A673 (cell line): ENCODE measurements around the gene GUCD1. TPM values are rescaled to one million over a fixed set of nuclear protein-coding genes. Genes with fewer than 3 reads are reported as not detected.

Experiments
- BruUV-seq: library from RNA; stranded (reverse); fragments of 400-500 nt; replicated peaks from 2 replicates; lab custom pipeline; 2021; lab: Mats Ljungman, UMichigan
- CTCF ChIA-PET: fragments of 300-600 bp; sonication (Branson Sonifier 250); formaldehyde crosslinking; loops from one replicate; lab custom pipeline; 2022; ENCODE audit warnings: antibody characterized with exemption; lab: Charles Lee
- POLR2A ChIA-PET: fragments of 300-600 bp; sonication (Branson Sonifier 250); formaldehyde crosslinking; loops from one replicate; lab custom pipeline; 2022; ENCODE audit warnings: antibody characterized with exemption; ENCODE audit not compliant: low non-redundant PET; lab: Charles Lee
- DNase-seq: peaks from one replicate; pipeline ENCODE4 v3.0.0-alpha.2; 2015; ENCODE audit warnings: low spot score
- H3K27ac ChIP-seq: fragments of 200-600 bp; sonication (generic); 2 replicates; pipeline ENCODE4 v1.5.1; 2016; ENCODE audit warnings: mixed run types, low read depth, mild to moderate bottlenecking, mixed read lengths, antibody characterized with exemption, low read length; ENCODE audit not compliant: poor library complexity, severe bottlenecking
- H3K27me3 ChIP-seq: fragments of 200-600 bp; sonication (generic); replicated peaks from 2 replicates; pipeline ENCODE4 v1.6.1; 2017; ENCODE audit warnings: mixed run types, low read depth, mild to moderate bottlenecking, mixed read lengths, antibody characterized with exemption, low read length; ENCODE audit not compliant: insufficient read depth, poor library complexity
- H3K36me3 ChIP-seq: fragments of 200-600 bp; sonication (generic); 2 replicates; pipeline ENCODE4 v1.6.1; 2016; ENCODE audit warnings: mixed run types, mild to moderate bottlenecking, mixed read lengths, antibody characterized with exemption, low read length; ENCODE audit not compliant: insufficient read depth, poor library complexity, severe bottlenecking
- H3K4me1 ChIP-seq: fragments of 200-600 bp; sonication (generic); 2 replicates; pipeline ENCODE4 v1.6.1; 2017; ENCODE audit warnings: mixed run types, mild to moderate bottlenecking, mixed read lengths, antibody characterized with exemption, low read length; ENCODE audit not compliant: insufficient read depth, poor library complexity, severe bottlenecking
- H3K4me3 ChIP-seq: fragments of 200-600 bp; sonication (generic); 2 replicates; pipeline ENCODE4 v1.5.1; 2016; ENCODE audit warnings: low read depth, mixed run types, mild to moderate bottlenecking, mixed read lengths, low read length; ENCODE audit not compliant: poor library complexity, severe bottlenecking
- H3K9me3 ChIP-seq: fragments of 200-600 bp; sonication (generic); 2 replicates; pipeline ENCODE4 v1.6.1; 2016; ENCODE audit warnings: mixed run types, low read depth, mild to moderate bottlenecking, mixed read lengths, antibody characterized with exemption, low read length; ENCODE audit not compliant: poor library complexity, severe bottlenecking
- CTCF ChIP-seq: fragments of 300-800, 200-600 bp; sonication (generic); conservative IDR thresholded peaks from 2 replicates; pipeline ENCODE4 v1.5.1; 2017; ENCODE audit warnings: low read depth, mild to moderate bottlenecking, antibody characterized with exemption, low read length, moderate library complexity, mixed read lengths
- EZH2 ChIP-seq: fragments of 200-600 bp; sonication (generic); IDR thresholded peaks from 2 replicates; pipeline ENCODE4 v1.6.1; 2017; ENCODE audit warnings: borderline replicate concordance, low read depth, mild to moderate bottlenecking, mixed read lengths, antibody characterized with exemption, low read length; ENCODE audit not compliant: poor library complexity, severe bottlenecking
- intact Hi-C: fragments of 100-400 bp; cut with micrococcal nuclease; formaldehyde crosslinking; loops from one replicate; pipeline ENCODE4 v1.10.0; 2022; ENCODE audit not compliant: unreplicated experiment
- total RNA-seq: library from RNA; stranded (reverse); gene quantifications from 2 replicates; pipeline ENCODE4 v1.2.3, GENCODE V29; 2021

Gene GUCD1
- total RNA-seq, 1 experiment from 2014 or later, result 70.5 TPM

- no peak overlapping the region for H3K4me3 ChIP-seq
- ChIA-PET POLR2A (no interaction called here), CTCF (no interaction called here)
- DNase-seq, result no peak
- no peaks in the 10 kb centered on the region for H3K27me3 ChIP-seq
- no TSS peak for BruUV-seq
- H3K27ac ChIP-seq, result no peak overlapping the region
- peaks cover 26% of the 10 kb centered on the region for H3K4me1 ChIP-seq
- no peaks in the 10 kb centered on the region for H3K9me3 ChIP-seq
- H3K36me3 ChIP-seq, result no peaks in the 10 kb centered on the region
- no peak for TF ChIP-seq CTCF
- no peak for TF ChIP-seq EZH2
- intact Hi-C loops, result no loop called here
These were observed 27.3 kb upstream of the GUCD1 start for GRCh38 chr22:24582056-24582814.

- no peaks in the 10 kb centered on the region for H3K27me3 ChIP-seq
- H3K27ac ChIP-seq, result no peak overlapping the region
- no peaks in the 10 kb centered on the region for H3K9me3 ChIP-seq
- no TSS peak for BruUV-seq
- H3K4me3 ChIP-seq, result no peak overlapping the region
- H3K4me1 ChIP-seq, result peaks cover 26% of the 10 kb centered on the region
- intact Hi-C loops, result no loop called here
- CTCF ChIA-PET, result no interaction called here
- TF ChIP-seq CTCF (no peak), EZH2 (no peak)
- POLR2A ChIA-PET, result no interaction called here
- no peak for DNase-seq
- peaks cover 7% of the 10 kb centered on the region for H3K36me3 ChIP-seq
These were observed 25.3 kb upstream of the GUCD1 start for GRCh38 chr22:24580276-24580675.

- Histone ChIP-seq H3K27ac (no peak overlapping the region), H3K4me3 (no peak overlapping the region), H3K36me3 (peaks cover 9% of the 10 kb centered on the region), H3K9me3 (no peaks in the 10 kb centered on the region), H3K27me3 (no peaks in the 10 kb centered on the region), H3K4me1 (peaks cover 21% of the 10 kb centered on the region)
- ChIA-PET POLR2A (no interaction called here), CTCF (no interaction called here)
- TF ChIP-seq CTCF (no peak), EZH2 (no peak)
- no peak for DNase-seq
- no TSS peak for BruUV-seq
- intact Hi-C loops, result no loop called here
These were observed 24.3 kb upstream of the GUCD1 start for GRCh38 chr22:24579258-24579601.
